GM18519 (cell line): ENCODE measurements around the gene ASPN.

Experiments used
- ATAC-seq: cut with Tn5 transposase; IDR thresholded peaks from one replicate; pipeline ENCODE4 v1.9.1; 2021; ENCODE audit warnings: mild to moderate bottlenecking, moderate library complexity; ENCODE audit not compliant: unreplicated experiment, low FRiP score

ASPN gene

DNA sequence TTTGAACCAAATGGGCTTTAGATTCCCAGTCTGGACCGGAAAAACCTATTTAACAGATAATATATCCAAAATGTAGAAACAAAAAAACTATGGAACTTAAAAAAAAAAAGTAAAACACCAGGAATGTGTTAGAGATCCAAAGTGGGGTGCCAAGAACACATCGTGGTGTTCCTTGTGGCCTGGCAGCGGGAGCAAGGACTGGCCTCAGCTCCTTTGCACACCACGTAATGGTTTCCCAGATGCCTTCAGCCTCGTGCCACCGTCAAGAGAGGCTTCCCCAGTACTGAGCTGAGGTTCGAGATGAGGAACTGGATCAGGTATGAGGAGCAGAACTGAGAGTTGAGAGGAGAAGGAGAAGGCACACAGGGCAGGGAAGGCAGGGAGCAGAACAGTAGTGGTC is 3.5 kb downstream of the ASPN start:
- ATAC-seq, result no peak

DNA sequence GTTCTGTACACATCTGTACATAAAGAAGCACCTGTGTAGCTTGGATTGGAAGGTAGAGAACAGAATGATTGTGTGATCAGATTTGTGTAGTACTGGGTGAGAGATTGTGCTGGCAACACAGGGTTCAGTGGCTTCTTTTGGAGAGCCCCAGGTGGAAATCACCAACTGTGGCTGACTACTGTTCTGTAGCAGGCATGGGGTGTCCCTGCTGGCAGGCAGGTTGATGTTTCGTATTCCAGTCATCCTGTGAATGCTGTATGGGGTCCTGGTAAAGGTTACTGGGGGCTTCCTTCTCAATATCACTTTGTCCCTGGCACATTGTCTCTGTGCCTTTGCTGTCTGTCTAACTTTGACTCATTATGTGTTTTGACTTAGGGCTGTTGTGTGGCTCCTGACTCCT is 5.3 kb downstream of the ASPN start:
- no peak for ATAC-seq

DNA sequence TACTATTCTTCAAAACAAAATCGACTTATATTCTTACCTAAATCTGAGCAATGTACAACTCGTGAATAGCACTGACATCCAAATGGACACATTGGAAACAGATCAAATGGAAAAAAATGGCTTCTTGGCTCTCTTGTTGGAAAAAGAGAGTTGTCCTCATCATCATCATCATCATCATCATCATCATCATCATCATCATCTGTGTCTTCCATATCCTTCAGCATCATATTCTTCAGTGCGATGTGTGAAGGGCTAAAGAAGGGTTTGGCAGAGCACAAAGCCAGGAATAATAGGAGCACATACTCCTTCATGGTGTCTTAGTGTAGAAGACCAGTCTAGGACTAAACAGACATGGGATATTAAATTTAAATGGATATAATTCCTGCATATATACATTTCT is 7.7 kb downstream of the ASPN start:
- no peak for ATAC-seq

DNA sequence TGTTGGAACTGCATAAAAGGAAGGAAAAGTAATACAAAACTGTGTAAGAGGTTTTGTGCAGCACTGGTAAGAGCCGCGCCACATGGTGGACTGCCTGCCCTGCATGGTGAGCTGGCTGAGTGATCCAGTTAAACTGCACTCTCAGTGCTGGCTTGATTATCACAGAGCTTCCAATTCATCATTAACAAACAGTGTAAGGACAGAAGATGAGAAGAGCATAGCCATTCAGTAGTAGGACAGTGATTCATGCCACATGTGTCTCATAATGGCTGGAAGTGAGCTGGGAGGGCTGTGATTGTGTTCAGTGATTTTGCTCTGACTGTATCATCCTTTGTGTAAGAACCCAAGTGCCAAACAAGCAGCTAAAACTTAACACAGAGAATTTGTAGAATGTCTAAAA is 14.1 kb downstream of the ASPN start:
- ATAC-seq, result no peak

DNA sequence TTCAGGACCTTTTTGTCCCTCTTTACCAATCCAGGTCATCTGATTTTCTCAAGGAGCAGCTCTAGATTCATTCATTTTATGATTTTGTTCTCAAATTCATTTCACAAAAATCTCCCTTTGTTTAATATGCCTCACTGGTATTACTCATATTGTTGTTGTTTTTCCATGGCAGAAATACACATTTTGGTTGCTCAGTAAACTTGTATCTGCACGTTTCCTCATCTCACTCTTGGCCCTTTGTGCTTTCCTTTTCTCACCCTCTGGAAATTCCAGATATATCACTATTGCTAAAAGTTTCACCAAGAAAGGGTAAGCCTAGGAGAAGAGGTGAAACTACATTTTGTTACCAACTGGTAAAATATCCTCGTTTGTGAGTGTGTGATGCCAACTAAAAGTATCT is 14.8 kb downstream of the ASPN start:
- ATAC-seq, result no peak

DNA sequence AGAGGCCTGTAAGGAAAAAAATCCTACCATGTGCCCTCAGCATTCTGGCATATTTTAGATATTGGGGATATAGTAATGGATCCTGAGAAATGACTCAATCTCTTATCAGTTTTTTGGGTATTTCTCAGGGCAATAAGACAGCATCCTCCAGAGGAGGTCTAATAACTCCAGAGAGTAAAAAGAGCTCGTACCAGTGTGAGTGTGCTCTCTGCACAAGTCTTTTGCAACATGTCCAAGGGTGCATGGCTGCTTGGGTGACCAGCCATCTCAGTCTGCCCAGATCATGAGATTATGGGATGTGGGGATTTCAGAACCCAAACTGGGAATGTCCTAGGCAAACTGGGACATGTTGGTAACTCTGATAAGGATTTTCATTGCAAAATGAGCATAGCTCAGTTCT is 15.3 kb downstream of the ASPN start:
- ATAC-seq, result no peak

DNA sequence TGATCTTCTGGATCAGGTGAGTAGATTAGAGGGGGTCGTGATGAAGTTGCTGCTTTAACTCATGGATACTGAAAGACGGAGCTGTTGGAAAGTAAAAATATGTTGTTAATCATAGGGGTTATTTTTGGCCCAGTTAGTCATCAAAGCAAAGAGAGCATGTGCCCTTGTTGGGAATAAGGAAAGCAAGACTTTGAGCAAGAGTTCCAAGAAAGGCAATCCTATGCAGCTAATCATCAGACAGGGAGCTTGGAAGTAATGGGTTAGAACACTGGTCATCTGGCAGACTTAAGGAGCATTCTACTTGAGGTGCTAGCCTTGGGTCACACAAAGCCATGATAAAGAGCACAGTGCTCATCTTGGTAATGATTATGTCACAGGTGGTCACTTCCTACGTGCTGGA is 18.3 kb downstream of the ASPN start:
- no peak for ATAC-seq

DNA sequence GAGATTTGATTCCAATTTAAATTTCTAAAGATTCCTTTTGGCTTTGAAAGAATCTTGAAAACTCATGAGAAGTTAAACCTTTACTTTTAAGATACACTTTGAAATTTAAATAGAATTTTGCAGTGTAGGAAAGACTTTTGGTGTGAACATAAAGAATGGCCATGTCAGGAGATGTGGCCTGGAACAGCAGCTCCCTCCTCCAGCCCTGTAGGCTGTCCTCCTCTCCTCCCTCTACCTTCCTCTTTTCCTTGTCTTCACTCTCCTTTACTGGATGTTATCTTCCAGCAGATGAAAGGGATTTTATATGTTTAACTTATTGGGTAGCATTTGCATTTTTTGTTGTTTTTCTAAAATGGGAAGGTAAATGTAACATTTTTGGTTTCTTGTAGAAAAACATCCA is 18.9 kb downstream of the ASPN start:
- ATAC-seq, result no peak

DNA sequence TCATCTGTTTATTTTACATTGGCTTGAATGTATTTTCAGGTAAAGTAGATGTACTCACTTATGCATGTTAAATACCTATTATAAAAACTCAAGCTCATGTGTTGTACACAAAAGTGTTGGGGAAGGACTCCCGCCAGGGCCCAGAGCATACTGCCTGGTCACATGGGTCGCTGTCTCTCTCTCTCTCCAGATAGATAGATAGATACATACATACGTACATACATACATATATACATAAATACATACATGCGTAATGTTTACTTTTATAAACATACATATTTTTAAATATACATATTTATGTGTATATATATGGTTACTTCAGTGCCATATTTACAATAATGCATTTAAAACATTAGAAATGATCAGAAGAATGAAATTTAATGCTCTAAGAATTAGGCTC is 24.7 kb downstream of the ASPN start:
- no peak for ATAC-seq

DNA sequence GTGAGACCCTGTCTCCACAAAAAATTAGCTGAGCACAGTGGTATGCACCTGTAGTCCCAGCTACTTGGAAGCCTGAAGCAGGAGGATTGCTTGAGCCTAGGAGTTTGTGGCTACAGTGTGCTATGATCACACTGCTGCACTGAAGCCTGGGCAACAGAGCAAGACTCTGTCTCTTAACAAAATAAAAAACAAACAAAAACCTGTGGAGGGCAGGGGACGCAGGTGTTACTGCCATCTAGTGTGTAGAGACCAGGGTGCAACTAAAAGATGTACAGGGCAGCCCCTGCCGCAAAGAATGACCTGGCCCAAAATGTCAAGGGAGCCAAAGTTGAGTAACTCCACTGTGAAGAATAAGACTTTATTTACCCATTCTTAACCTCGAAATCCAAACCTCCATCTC is 27.1 kb downstream of the ASPN start:
- no peak for ATAC-seq

DNA sequence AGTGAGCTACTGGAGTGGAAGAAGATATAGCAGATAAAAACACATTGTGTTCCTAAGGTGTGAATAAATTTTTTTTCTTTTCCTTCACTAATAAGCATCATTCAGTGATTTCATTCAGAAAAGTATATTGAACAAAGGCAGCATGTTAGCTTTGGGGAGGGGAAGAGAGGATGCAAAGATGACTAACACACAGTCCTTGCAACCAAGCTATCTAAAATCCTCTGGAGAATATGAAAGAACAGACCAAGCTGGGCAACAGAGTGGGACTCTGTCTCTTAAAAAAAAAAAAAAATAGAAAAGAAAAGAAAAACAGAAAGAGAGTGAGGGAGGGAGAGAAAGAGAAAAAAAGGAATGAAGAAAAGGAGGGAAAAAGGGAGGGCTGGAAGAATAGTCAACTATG is 35.8 kb downstream of the ASPN start:
- ATAC-seq, result no peak

DNA sequence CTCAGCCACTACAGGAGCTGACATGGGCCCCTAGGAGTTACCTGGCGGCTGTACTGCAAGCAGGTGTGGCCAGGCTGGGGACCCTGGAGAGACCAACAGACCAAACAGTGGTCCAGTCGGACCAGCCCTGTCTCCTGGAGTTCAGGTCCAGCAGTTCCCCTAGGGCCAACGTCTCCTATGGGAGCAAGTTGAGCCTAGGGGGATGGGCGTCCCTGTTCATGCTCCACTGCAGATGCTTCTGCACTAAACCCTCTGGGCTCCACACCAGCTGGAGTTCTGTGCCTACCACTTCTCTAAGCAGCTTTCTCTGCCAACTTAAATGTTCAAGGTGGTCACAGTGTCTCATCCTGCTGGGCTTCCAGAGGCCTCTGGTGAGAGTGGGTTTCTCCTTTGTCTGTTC is 37.5 kb downstream of the ASPN start:
- ATAC-seq, result no peak

DNA sequence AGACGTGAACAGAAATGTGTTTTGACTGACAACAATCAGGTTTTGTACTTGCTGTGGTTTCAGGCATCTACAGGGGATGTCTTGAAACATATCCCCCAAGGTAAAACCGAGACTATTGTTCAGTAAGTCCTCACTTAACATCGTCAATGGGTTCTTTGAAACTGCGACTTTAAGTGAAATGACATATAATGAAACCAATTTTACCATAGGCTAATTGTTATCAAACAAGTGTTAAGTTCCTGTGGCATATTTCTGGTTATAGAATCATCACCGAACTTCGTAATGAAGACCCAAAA is 41.6 kb downstream of the ASPN start:
- ATAC-seq, result no peak

DNA sequence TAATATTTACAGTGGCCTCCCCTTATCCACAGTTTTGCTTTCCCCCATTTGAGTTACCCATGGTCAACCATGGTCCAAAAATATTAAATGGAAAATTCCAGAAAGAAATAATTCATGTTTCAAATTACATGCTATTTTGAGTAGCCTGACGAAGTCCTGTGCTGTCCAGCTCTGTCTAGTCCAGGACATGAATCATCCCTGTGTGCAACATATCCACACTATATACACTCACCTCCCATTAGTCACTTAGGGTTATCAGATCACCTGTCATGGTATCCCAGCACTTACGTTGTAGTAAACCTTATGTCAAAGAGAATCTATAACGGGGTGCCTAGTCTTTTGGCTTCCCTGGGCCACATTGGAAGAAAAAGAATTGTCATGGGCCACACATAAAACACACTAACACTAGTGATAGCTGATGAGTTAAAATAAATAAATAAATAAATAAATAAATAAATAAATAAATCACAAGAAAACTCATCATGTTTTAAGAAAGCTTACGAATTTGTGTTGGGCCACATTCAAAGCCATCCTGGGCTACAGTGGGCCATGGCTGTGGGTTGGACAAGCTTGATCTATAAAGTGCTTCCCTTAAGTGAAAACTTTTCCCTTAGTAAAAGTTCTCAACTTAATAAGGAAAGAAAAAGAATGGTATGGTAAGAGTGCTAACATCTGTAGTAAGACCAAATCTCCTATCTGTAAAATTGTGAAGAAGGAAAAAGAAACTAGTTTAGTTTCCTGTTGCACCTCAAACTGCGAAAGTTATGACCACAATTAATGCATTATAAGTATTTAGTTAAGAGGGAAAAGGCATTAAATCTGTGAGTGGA is 42.2 kb downstream of the ASPN start:
- no peak for ATAC-seq

DNA sequence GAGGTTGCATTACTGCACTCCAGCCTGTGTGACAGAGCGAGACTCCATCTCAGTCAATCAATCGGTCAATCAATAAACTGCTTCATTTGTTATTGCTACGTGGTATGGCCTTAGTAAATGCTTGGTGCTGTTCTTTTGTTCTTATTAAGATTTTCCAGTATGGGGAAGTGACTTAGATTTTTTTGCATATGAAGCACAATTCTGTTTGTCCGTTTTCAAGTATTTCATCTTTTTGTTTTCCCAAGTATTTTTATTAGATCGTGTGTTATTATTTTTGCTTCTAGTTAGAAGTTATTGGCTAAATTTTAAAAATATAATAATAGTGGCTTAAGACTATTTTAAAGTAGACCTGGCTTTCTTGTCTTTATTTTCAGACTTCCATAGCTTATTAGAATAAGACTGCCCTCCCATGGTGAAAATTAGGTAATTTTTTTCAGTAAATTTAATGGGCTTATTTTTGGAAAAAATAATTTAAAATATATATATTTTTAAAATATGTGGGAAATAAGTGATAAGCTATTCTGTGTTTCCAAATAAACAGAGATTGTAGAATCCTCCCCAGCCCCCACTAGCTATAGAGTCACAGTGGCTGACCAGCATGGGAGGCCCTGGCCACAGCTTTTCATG is 43.3 kb downstream of the ASPN start:
- ATAC-seq, result no peak

DNA sequence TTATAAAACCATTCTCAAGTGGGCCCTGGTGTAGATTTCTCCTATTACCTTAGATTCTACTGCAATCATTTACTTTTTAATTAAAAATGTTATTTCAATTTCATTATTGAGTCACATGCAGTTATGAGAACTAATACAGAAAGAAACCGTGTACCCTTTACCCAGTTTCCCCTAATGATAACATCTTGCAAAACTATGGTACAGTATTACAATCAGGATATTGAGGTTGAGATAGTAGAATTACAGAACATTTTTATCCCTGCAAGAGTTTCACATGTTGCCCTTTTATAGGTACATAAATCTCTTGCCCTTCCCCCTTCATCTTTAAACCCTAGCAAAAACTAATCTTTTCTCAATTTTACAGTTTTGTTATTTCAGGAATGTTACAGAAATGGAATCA is 47.0 kb downstream of the ASPN start:
- no peak for ATAC-seq

DNA sequence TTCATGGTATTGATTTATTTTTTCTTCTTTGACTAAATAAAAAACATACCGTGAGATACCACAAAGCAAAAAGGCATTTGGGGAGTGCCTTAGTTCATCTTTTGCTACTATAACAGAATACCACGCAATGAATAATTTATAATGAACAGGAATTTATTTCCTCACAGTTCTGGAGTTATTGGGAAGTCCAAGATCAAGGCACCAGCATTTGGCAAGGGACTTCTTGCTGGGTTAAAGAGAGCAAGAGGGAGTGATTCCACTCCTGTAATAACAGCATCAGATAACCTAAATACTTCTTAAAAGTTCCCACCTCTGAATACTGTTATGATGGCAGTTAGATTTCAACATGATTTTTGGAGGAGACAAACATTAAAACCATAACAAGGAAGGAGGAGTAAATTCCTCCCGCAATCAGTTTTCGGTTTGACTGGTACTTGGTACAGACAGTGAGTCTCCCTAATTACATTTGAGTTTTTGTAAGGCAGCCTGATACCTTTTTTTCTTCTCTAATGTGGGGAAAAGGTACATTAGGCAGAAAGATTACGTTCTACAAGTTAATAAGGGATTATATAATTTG is 49.2 kb downstream of the ASPN start:
- ATAC-seq, result no peak

DNA sequence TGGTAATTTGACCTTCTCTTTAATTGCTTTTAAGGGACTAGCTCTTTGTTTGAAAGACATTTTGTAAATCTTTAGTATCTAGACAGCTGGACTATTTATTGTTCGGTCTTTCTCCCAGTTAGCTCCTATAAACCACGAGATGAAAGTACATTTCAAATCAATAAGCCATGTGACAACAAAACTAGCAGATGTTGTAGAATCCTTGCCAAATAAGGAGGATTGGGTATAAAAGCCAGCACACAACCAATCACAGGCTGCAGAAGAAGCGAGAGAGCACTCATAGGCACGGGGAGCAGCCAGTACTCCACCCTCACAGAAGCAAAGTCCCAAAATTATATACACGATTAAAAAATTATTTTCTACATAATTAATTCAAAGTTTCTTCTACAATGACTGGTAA is 50.0 kb downstream of the ASPN start:
- no peak for ATAC-seq

DNA sequence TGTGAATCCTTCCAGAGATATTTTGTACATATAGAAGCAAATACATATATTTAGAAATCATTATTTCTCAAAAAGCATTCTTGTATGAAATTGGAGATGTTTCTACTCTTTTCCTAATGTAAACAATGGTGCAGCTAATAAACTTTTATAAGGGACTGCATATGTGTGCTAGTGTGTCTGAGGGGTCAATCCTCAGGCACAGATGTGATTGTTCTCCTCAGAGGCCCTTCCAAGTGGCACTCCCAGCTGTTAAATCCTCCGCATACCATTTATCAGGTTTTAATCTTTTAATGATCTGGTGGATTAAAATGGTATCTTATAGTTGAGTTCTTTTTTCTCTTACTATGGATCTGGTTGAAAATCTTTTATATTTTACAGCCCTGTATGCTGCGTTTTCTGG is 52.5 kb downstream of the ASPN start:
- ATAC-seq, result no peak

DNA sequence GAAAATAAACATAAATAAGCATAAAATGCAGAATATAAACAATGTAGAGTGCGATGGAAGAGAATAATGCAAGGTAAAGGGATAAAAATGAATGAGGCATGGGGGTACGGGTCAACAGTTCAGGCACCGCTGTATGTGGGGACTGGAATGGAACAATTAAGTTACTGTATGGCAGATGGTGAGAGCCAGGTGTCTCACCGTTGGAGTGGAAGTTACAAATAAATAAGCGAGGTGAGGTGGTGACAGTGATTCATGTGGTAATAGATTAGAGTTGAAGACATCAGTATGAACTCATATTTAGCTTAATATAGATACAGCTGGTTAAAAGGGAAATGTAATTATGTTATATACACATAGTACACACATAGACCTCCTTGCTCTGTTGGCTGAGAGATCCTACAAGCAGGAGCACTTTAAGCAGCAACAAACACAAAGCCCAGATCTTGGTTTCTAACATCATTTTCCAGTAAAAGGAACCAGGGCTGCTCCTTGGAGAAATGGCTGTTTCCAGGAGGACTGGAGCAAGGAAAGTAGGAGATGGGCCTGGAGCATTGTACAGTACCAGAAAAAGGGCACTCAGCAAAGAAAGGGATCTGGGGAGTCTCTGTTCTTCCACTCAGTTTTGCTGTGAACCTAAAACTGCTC is 55.7 kb downstream of the ASPN start:
- no peak for ATAC-seq

DNA sequence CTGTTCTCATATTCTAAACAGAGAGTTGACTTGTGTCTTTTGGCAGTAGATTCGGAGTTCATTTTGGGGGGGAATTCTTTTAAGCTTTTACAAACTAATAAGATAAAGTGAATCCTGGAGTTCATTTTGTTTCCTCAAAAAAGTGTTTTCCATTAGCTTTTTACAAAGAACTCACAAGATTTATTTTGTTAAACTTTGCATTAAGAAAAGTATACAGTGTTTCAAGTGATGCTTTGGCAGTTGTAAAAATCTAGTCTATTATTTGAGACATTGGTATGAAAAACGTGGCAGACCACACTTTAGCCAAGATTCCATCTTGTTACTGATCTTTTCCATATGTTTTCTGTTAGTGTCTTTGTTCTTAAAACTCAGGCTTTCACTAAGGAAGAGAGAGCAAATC is 56.8 kb downstream of the ASPN start:
- ATAC-seq, result no peak

DNA sequence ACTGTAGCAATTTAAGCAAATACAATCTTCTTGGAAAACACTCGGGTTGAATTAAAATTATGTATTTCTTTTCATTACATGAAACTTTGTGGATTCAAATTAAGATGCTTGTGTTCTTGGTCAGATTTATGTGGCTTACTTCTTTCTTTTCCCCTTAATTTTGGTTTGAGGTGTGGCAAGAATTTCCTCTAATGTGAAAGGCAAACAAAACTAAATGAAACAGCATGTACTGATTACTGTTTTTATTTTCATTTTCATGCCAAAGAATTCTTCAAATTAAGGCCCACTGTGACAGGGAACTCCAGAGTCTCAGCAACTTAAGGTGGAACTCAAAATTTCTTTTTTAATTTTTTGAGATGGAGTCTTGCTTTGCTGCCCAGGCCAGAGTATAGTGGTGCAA is 58.0 kb downstream of the ASPN start, which contains the start of gene OMD:
Gene OMD, minus strand, starts transcription at position 132 of the 400 bp plus-strand sequence. CDS start 6,913 bp downstream, outside the sequence.
- ATAC-seq, result no peak
